ENCODE data around the gene OR5M8. TPM values are rescaled to one million over a fixed set of nuclear protein-coding genes. Genes with fewer than 3 reads are reported as not detected.

The OR5M8 gene
- not detected for polyA plus RNA-seq

DNA sequence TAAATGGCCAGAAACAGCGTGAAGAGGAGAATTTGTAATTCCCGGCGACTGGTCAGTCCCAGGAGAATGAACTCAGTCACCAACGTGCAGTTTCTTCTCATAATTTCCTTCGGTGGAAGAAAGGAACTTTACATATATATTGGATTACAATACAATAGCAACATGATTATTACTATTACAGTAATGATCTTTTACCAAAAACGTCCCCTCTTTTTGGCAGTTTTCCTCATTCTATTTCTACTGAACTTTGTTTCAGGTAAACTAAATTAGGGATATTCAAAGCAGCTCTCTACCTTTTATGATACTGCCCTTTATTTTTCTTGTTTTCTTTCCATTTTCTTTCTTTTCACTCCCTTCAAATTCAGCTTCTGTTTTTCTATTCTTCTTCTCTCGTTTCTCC is at the start of gene OR5M8:
Gene OR5M8 (minus strand): TSS at position 101 of the 400 bp plus-strand sequence. CDS start 0 bp downstream, at position 101.
- no peaks in the 10 kb centered on the region for H3K4me1 ChIP-seq (ENCODE audit: control insufficient read depth in 2 of 2, insufficient read depth in 2 of 2, low read length in 1 of 2)
- H3K27me3 ChIP-seq (ENCODE audit: control insufficient read depth in 1 of 2, insufficient read depth in 2 of 2, low read length in 2 of 2), result no peaks in the 10 kb centered on the region
- WGBS, 2 donors, result 72 to 73% methylated on average over 7 of the region's 7 CpGs
- H3K9me3 ChIP-seq (ENCODE audit: control insufficient read depth in 2 of 2, insufficient read depth in 1 of 2, low read depth in 1 of 2, low read length in 1 of 2), result peaks cover 0 to 3% of the 10 kb centered on the region in 2 donors
- no peak within 1 kb of the TSS for H3K4me3 ChIP-seq (ENCODE audit: low read depth in 1 of 2, low read length in 2 of 2)
- no peak within 1 kb of the TSS for H3K27ac ChIP-seq (ENCODE audit: low read depth in 2 of 2, low read length in 1 of 2)
- H3K36me3 ChIP-seq (ENCODE audit: control insufficient read depth in 2 of 2, insufficient read depth in 2 of 2, low read length in 1 of 2), result no peaks in the 10 kb centered on the region

DNA sequence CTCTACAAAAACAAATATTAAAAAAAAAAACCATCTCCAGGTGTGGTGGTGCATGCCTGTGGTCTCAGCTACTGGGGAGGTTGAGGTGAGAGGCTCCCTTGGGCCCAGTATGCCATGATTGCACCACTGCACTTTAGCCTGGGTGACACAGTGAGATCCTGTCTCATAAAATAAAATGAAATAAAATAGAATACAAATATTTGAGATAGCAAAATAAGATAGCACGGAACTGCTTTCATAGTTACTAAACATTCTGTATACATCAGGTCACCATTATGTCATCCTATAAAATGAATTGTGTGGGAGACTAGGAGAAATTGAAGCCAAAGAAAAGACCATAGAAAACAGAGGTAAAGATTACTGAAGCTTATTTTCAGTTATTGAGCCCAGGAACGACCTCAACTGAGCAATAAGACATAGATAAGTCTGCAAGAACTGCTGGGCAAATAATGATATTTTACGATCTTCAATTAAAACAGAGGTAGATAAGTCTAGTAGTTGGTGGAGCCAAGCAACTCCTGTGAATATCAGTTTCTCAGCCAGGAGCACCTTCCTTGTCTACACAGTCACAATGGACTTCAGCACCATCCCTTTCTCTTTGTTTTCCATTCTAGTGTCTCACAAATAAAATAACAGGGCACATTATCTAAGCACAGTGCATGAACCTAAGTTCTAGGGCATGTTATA is 42.0 kb upstream of the OR5M8 start:
- H3K36me3 ChIP-seq (ENCODE audit: control insufficient read depth in 2 of 2, insufficient read depth in 2 of 2, low read length in 1 of 2), result no peaks in the 10 kb centered on the region
- 61 to 70% methylated on average over 3 of the region's 3 CpGs for WGBS, 2 donors
- no peaks in the 10 kb centered on the region for H3K4me1 ChIP-seq (ENCODE audit: control insufficient read depth in 2 of 2, insufficient read depth in 2 of 2, low read length in 1 of 2)
- no peaks in the 10 kb centered on the region for H3K27me3 ChIP-seq (ENCODE audit: control insufficient read depth in 1 of 2, insufficient read depth in 2 of 2, low read length in 2 of 2)
- no peak overlapping the region for H3K4me3 ChIP-seq (ENCODE audit: low read depth in 1 of 2, low read length in 2 of 2)
- H3K9me3 ChIP-seq (ENCODE audit: control insufficient read depth in 2 of 2, insufficient read depth in 1 of 2, low read depth in 1 of 2, low read length in 1 of 2), result no peaks in the 10 kb centered on the region
- H3K27ac ChIP-seq (ENCODE audit: low read depth in 2 of 2, low read length in 1 of 2), result no peak overlapping the region

DNA sequence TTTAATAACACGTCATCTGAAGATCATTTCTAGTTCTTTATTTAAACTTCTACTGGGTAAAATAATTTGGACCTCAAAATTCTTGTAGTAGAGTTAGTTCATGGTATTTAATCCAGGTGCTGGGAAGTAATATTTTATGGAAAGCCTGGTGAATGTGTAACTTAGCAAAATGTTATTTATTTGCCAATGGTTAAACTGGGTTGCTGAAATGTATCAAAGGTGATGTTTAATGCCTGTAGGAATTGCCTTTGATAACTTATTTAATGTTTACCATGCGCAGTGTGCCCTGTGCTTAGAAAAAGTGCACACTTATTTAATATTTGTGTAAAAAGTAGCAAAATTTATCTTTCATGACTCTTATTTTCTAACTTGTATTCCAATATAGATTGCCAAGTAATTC is 40.7 kb upstream of the OR5M8 start:
- WGBS, 2 donors, result 60 to 77% methylated on average over 2 of the region's 2 CpGs
- Histone ChIP-seq H3K27ac (ENCODE audit: low read depth in 2 of 2, low read length in 1 of 2) (no peak overlapping the region), H3K9me3 (ENCODE audit: control insufficient read depth in 2 of 2, insufficient read depth in 1 of 2, low read depth in 1 of 2, low read length in 1 of 2) (no peaks in the 10 kb centered on the region), H3K4me1 (ENCODE audit: control insufficient read depth in 2 of 2, insufficient read depth in 2 of 2, low read length in 1 of 2) (no peaks in the 10 kb centered on the region), H3K27me3 (ENCODE audit: control insufficient read depth in 1 of 2, insufficient read depth in 2 of 2, low read length in 2 of 2) (no peaks in the 10 kb centered on the region), H3K4me3 (ENCODE audit: low read depth in 1 of 2, low read length in 2 of 2) (no peak overlapping the region), H3K36me3 (ENCODE audit: control insufficient read depth in 2 of 2, insufficient read depth in 2 of 2, low read length in 1 of 2) (no peaks in the 10 kb centered on the region)

DNA sequence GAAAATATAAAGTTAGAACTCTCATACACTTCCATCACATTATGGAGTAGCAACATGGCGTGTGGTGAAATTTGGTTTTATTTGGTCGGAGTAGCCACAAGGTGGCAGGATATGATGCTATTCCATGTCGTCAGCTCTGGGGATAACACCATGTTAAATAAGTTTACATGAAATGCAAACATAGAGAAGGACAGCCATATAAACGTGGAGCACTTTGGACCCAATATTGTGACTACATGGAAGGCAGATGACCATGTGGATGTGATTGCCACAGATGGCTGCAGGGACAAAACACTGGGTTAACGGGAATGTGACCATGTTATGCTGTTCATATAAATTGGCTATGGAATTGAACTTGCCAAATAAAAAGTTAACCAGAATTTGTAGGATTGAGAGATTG is 30.8 kb upstream of the OR5M8 start:
- Histone ChIP-seq H3K9me3 (ENCODE audit: control insufficient read depth in 2 of 2, insufficient read depth in 1 of 2, low read depth in 1 of 2, low read length in 1 of 2) (no peaks in the 10 kb centered on the region), H3K36me3 (ENCODE audit: control insufficient read depth in 2 of 2, insufficient read depth in 2 of 2, low read length in 1 of 2) (no peaks in the 10 kb centered on the region), H3K4me3 (ENCODE audit: low read depth in 1 of 2, low read length in 2 of 2) (no peak overlapping the region), H3K4me1 (ENCODE audit: control insufficient read depth in 2 of 2, insufficient read depth in 2 of 2, low read length in 1 of 2) (no peaks in the 10 kb centered on the region), H3K27me3 (ENCODE audit: control insufficient read depth in 1 of 2, insufficient read depth in 2 of 2, low read length in 2 of 2) (no peaks in the 10 kb centered on the region), H3K27ac (ENCODE audit: low read depth in 2 of 2, low read length in 1 of 2) (no peak overlapping the region)
- WGBS, 2 donors, result 65 to 69% methylated on average over 5 of the region's 5 CpGs

DNA sequence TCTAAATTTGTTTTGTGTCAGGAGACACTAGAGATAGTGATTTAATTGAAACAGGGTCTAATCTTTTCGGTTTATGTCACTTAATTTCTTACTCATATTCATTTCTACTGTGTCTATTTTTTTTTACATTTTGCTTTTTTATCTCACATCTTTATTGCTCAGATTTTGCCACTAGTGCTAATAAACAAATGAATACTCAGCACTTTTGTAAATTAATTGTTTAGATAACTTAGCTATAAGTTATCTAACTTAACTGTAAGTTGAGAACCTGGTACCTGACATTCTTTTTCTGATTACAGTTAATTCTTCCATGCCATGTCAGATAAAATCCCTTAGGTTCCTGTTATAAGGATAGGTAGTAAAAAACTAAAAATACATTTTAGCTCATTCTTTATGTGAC is 22.1 kb upstream of the OR5M8 start:
- H3K36me3 ChIP-seq (ENCODE audit: control insufficient read depth in 2 of 2, insufficient read depth in 2 of 2, low read length in 1 of 2), result no peaks in the 10 kb centered on the region
- 78 to 86% methylated on average over 1 of the region's 1 CpG for WGBS, 2 donors
- H3K4me3 ChIP-seq (ENCODE audit: low read depth in 1 of 2, low read length in 2 of 2), result no peak overlapping the region
- H3K27me3 ChIP-seq (ENCODE audit: control insufficient read depth in 1 of 2, insufficient read depth in 2 of 2, low read length in 2 of 2), result no peaks in the 10 kb centered on the region
- H3K4me1 ChIP-seq (ENCODE audit: control insufficient read depth in 2 of 2, insufficient read depth in 2 of 2, low read length in 1 of 2), result no peaks in the 10 kb centered on the region
- no peaks in the 10 kb centered on the region for H3K9me3 ChIP-seq (ENCODE audit: control insufficient read depth in 2 of 2, insufficient read depth in 1 of 2, low read depth in 1 of 2, low read length in 1 of 2)
- H3K27ac ChIP-seq (ENCODE audit: low read depth in 2 of 2, low read length in 1 of 2), result no peak overlapping the region

DNA sequence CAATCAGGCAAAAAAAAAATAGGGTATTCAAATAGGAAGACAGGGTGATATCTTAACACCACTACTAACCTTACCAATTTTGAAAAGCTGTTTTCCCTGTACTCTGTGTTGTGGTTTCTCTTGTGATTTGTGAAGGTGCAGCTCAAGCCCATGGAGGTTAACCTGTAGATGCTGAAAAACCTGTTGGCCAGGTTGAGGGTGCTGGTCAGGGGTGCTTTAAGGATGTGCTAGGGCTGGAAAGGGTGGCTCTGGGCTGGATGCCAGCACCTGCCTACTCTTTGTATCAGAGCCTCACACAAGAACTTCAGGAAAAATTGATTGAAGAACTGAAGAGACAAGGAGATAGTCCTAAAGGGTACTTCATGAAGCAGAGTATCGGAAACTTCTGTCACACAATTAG is 18.3 kb upstream of the OR5M8 start:
- H3K4me3 ChIP-seq (ENCODE audit: low read depth in 1 of 2, low read length in 2 of 2), result no peak overlapping the region
- no peak overlapping the region for H3K27ac ChIP-seq (ENCODE audit: low read depth in 2 of 2, low read length in 1 of 2)
- no peaks in the 10 kb centered on the region for H3K27me3 ChIP-seq (ENCODE audit: control insufficient read depth in 1 of 2, insufficient read depth in 2 of 2, low read length in 2 of 2)
- H3K4me1 ChIP-seq (ENCODE audit: control insufficient read depth in 2 of 2, insufficient read depth in 2 of 2, low read length in 1 of 2), result no peaks in the 10 kb centered on the region
- no peaks in the 10 kb centered on the region for H3K36me3 ChIP-seq (ENCODE audit: control insufficient read depth in 2 of 2, insufficient read depth in 2 of 2, low read length in 1 of 2)
- no peaks in the 10 kb centered on the region for H3K9me3 ChIP-seq (ENCODE audit: control insufficient read depth in 2 of 2, insufficient read depth in 1 of 2, low read depth in 1 of 2, low read length in 1 of 2)
- 86 to 100% methylated on average over 1 of the region's 1 CpG for WGBS, 2 donors

DNA sequence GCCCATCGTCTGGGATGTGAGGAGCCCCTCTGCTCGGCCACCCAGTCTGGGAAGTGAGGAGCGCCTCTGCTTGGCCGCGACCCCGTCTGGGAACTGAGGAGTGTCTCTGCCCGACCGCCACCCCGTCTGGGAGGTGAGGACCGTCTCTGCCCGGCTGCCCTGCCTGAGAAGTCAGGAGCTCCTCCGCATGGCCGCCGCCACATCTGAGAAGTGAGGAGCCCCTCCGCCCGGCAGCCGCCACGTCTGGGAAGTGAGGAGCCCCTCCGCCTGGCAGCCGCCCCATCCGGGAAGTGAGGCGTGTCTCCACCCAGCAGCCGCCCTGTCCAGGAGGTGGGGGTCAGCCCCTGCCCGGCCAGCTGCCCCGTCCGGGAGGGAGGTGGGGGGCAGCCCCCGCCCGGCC is 5.8 kb upstream of the OR5M8 start:
- WGBS, 2 donors, result 96% methylated on average over 27 to 28 of the region's 28 CpGs
- Histone ChIP-seq H3K36me3 (ENCODE audit: control insufficient read depth in 2 of 2, insufficient read depth in 2 of 2, low read length in 1 of 2) (no peaks in the 10 kb centered on the region), H3K27ac (ENCODE audit: low read depth in 2 of 2, low read length in 1 of 2) (no peak overlapping the region), H3K27me3 (ENCODE audit: control insufficient read depth in 1 of 2, insufficient read depth in 2 of 2, low read length in 2 of 2) (no peaks in the 10 kb centered on the region), H3K9me3 (ENCODE audit: control insufficient read depth in 2 of 2, insufficient read depth in 1 of 2, low read depth in 1 of 2, low read length in 1 of 2) (peaks cover 0 to 5% of the 10 kb centered on the region in 2 donors), H3K4me3 (ENCODE audit: low read depth in 1 of 2, low read length in 2 of 2) (no peak overlapping the region), H3K4me1 (ENCODE audit: control insufficient read depth in 2 of 2, insufficient read depth in 2 of 2, low read length in 1 of 2) (no peaks in the 10 kb centered on the region)

DNA sequence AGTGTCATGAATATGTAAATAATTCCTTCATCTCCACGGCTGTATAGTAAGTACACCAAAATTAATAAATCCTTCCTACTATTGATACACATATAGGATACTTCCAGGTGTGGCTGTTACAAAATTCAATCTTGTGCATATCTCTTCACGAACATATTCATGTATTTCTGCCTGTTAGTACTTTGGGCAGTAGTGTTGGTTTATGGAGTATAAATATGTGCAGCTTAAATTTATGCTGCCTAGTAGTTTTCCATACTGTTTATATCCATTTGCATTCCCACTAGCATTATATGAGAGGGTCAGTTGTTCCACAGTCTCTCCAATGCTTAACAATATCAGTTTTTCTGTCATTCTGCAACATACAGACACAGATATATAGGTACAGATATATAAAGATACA is 3.9 kb upstream of the OR5M8 start:
- Histone ChIP-seq H3K36me3 (ENCODE audit: control insufficient read depth in 2 of 2, insufficient read depth in 2 of 2, low read length in 1 of 2) (no peaks in the 10 kb centered on the region), H3K4me3 (ENCODE audit: low read depth in 1 of 2, low read length in 2 of 2) (no peak overlapping the region), H3K27me3 (ENCODE audit: control insufficient read depth in 1 of 2, insufficient read depth in 2 of 2, low read length in 2 of 2) (no peaks in the 10 kb centered on the region), H3K9me3 (ENCODE audit: control insufficient read depth in 2 of 2, insufficient read depth in 1 of 2, low read depth in 1 of 2, low read length in 1 of 2) (peaks cover 0 to 5% of the 10 kb centered on the region in 2 donors), H3K4me1 (ENCODE audit: control insufficient read depth in 2 of 2, insufficient read depth in 2 of 2, low read length in 1 of 2) (no peaks in the 10 kb centered on the region), H3K27ac (ENCODE audit: low read depth in 2 of 2, low read length in 1 of 2) (no peak overlapping the region)
- 80 to 83% methylated on average over 2 of the region's 2 CpGs for WGBS, 2 donors

DNA sequence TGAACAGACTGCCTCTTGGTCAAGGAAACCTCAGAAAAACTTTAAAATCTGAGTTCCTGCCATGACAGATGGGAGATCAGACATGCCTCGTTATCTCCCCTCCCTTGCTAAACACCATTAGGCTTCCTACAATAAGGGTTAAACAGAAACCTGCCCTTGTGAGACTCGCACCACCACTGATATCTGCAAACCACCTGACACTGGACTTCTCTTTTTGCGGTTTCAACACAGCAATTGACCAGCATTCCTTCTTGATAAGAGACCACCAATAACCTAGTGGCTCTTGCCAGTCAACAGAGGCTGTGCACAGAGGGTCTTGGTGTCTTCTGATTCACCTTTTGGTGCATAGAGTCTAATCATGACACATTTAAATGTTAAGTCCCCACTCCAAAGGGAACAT is 4.4 kb downstream of the OR5M8 start:
- WGBS, 2 donors, result 51 to 57% methylated on average over 3 of the region's 3 CpGs

DNA sequence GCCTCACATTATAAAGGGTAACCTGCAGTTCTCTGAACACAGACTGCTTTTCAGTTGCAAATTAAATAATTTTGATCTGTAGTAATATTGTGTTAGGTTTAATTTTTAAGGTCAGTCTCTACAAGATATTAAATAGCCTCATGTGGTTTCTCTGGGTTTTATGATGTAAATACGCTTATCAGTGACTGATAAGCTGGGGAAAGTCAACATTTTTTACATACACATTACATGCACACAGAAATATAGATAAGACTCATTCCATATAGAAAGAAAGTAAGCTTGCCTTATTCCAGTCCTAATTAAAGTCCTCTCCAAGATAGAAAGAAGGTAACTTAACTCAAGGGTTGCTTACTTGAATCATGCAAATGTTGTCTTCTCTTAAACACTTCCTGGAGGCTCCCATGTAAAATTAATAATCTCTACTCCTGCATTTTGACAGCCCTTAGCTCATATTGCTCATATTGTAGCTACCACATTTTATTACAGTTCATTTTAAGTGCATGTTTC is 16.4 kb downstream of the OR5M8 start:
- Histone ChIP-seq H3K4me1 (ENCODE audit: control insufficient read depth in 2 of 2, insufficient read depth in 2 of 2, low read length in 1 of 2) (no peaks in the 10 kb centered on the region), H3K27me3 (ENCODE audit: control insufficient read depth in 1 of 2, insufficient read depth in 2 of 2, low read length in 2 of 2) (no peaks in the 10 kb centered on the region), H3K27ac (ENCODE audit: low read depth in 2 of 2, low read length in 1 of 2) (no peak overlapping the region), H3K36me3 (ENCODE audit: control insufficient read depth in 2 of 2, insufficient read depth in 2 of 2, low read length in 1 of 2) (no peaks in the 10 kb centered on the region), H3K4me3 (ENCODE audit: low read depth in 1 of 2, low read length in 2 of 2) (no peak overlapping the region), H3K9me3 (ENCODE audit: control insufficient read depth in 2 of 2, insufficient read depth in 1 of 2, low read depth in 1 of 2, low read length in 1 of 2) (peaks cover 0 to 3% of the 10 kb centered on the region in 2 donors)
- WGBS, 2 donors, result 56 to 57% methylated on average over 1 of the region's 1 CpG

More for the DNA sequence above, 4.4 kb downstream of the OR5M8 start:
- Histone ChIP-seq H3K4me3 (ENCODE audit: low read depth in 1 of 2, low read length in 2 of 2) (no peak overlapping the region), H3K27me3 (ENCODE audit: control insufficient read depth in 1 of 2, insufficient read depth in 2 of 2, low read length in 2 of 2) (no peaks in the 10 kb centered on the region), H3K4me1 (ENCODE audit: control insufficient read depth in 2 of 2, insufficient read depth in 2 of 2, low read length in 1 of 2) (no peaks in the 10 kb centered on the region), H3K9me3 (ENCODE audit: control insufficient read depth in 2 of 2, insufficient read depth in 1 of 2, low read depth in 1 of 2, low read length in 1 of 2) (peaks cover 0 to 3% of the 10 kb centered on the region in 2 donors), H3K36me3 (ENCODE audit: control insufficient read depth in 2 of 2, insufficient read depth in 2 of 2, low read length in 1 of 2) (no peaks in the 10 kb centered on the region), H3K27ac (ENCODE audit: low read depth in 2 of 2, low read length in 1 of 2) (no peak overlapping the region)

All from esophagus (tissue), 2 donors.